SH-SY5Y (cell line): ENCODE measurements around the gene SASH3.

ENCODE experiments used
- GATA2 ChIP-seq: IDR thresholded peaks from 2 replicates; pipeline ENCODE4 v1.6.1; 2011; ENCODE audit warnings: mild to moderate bottlenecking, low read depth, low read length
- GATA3 ChIP-seq: IDR thresholded peaks from 2 replicates; pipeline ENCODE4 v1.6.1; 2011; ENCODE audit warnings: low read depth, mild to moderate bottlenecking, low read length, moderate library complexity

DNA sequence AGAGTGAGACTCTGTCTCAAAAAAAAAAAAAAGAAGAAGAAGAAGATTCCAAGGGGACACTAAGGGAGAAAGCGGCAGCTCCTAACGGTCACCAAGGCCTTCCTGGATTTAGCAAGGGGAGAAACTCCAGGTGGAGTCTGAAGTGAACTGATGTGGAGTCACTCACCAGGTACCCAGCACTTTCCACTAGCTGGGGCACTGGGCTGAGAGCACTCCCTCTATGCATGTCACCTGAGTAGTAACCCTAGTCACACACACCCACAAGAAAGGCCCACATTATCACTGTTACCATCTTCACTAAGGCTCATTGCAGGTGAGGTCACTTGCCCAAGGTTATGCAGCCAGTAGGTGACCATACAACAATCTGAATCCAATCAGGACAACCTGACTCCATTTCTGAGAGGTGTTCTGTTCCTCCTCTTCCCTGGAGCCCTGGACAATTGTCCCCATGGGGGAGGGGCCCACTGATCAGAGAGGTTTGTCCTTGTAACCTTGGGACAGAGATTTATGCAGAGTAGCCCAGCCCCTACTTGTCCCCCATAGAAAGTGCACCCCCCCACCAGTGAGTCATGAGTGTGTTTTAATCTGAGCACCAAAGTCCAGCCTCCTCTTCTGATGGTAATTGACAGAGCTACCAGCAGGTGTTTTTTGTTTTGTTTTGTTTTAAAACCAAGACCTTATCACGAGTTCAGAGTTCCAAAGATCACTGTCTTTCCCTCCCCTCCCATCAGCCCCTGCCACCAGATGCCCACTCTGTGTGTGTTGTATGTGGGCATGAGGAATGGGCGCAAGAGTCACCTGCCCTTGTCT is 5.9 kb upstream of the SASH3 start:
- no peak for TF ChIP-seq GATA3
- TF ChIP-seq GATA2 = no peak
